IPS-20b (cell line): ENCODE data around the gene MID2.
"Not testable (repeated sequence)": the region's sequence is repeated elsewhere in the genome, so short reads cannot be mapped to it uniquely, and the experiment has no call there.

Experiments used
- H3K27ac ChIP-seq: one replicate; pipeline ENCODE4 v1.5.1; 2013; ENCODE audit warnings: low read length
- H3K27me3 ChIP-seq: 2 replicates; pipeline ENCODE4 v1.6.1; 2013; ENCODE audit warnings: mild to moderate bottlenecking, low read length, inconsistent platforms; ENCODE audit not compliant: insufficient read depth
- H3K36me3 ChIP-seq: 2 replicates; pipeline ENCODE4 v1.6.1; 2013; ENCODE audit warnings: low read depth, mild to moderate bottlenecking, inconsistent platforms, low read length, moderate library complexity; ENCODE audit not compliant: insufficient read depth
- H3K4me1 ChIP-seq: 2 replicates; pipeline ENCODE4 v1.6.1; 2013; ENCODE audit warnings: mild to moderate bottlenecking, control low read depth, inconsistent platforms, low read length, moderate library complexity; ENCODE audit not compliant: insufficient read depth
- H3K4me3 ChIP-seq: 2 replicates; pipeline ENCODE4 v1.5.1; 2013; ENCODE audit warnings: mild to moderate bottlenecking, low read length, inconsistent platforms
- H3K9ac ChIP-seq: 2 replicates; pipeline ENCODE4 v1.6.1; 2013; ENCODE audit warnings: low read depth, mild to moderate bottlenecking, inconsistent platforms, low read length, moderate library complexity
- H3K9me3 ChIP-seq: 2 replicates; pipeline ENCODE4 v1.6.1; 2013; ENCODE audit warnings: mild to moderate bottlenecking, low read depth, low read length, inconsistent platforms; ENCODE audit not compliant: insufficient read depth

MID2 gene

GRCh38 chrX:107848591-107848990, 22.9 kb downstream of the MID2 start:
- no peak overlapping the region for H3K4me3 ChIP-seq
- H3K27ac ChIP-seq, result no peak overlapping the region
- H3K4me1 ChIP-seq, result no peaks in the 10 kb centered on the region
- H3K36me3 ChIP-seq, result no peaks in the 10 kb centered on the region
- no peaks in the 10 kb centered on the region for H3K27me3 ChIP-seq
- no peak overlapping the region for H3K9ac ChIP-seq
- H3K9me3 ChIP-seq, result no peaks in the 10 kb centered on the region

DNA sequence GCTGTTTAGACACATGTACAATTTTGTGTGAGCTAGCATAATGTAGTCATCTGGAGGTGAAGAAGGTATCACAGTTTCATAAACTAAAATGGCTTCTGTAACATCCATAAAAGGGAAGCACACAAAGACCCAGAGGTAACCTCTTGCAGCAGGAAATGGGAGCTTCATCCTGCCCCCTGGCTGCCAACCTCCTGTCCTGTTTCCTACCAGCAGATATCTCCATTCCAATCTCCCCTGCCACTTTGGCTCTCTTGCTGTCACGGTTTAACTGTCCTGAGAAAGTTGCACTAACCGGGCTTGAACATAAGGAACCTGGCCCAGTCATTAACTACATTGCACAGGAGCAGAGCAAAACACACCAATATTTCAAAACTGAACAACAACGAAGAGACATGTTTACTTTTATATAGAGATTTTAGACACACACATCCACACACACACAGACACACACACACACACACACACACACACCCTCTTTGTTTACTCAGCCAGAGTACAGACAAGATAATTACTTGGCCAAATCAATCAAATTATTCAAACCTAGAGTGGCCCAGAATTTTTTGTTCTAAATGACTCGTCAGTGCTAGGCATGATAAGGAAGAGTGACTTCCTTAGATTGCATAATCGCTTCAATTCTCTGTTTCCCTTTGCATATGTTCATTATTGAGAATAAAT, 24.2 kb downstream of the MID2 start:
- Histone ChIP-seq H3K4me3 (no peak overlapping the region), H3K9ac (no peak overlapping the region), H3K27me3 (no peaks in the 10 kb centered on the region), H3K27ac (no peak overlapping the region), H3K9me3 (no peaks in the 10 kb centered on the region), H3K4me1 (no peaks in the 10 kb centered on the region), H3K36me3 (no peaks in the 10 kb centered on the region)

DNA sequence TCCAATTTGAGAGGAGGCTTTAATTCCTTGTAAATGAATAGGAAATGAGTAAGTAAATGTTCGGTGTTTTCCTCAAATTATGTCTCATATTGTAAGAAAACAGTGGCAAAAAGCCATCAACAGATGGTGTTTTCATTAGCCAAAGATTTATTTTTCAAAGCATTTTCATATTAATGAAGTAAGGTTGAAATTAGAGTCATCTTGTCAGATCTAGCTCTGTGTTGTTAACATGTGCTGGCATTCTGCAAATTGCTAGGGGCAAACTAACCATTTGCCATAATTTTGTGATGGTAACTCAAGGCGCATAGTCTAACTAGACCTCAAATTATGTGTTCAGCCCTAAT, 24.7 kb downstream of the MID2 start:
- Histone ChIP-seq H3K27ac (no peak overlapping the region), H3K9ac (no peak overlapping the region), H3K4me1 (no peaks in the 10 kb centered on the region), H3K4me3 (no peak overlapping the region), H3K36me3 (no peaks in the 10 kb centered on the region), H3K9me3 (no peaks in the 10 kb centered on the region), H3K27me3 (no peaks in the 10 kb centered on the region)

- H3K9ac ChIP-seq, result no peak overlapping the region
- no peaks in the 10 kb centered on the region for H3K9me3 ChIP-seq
- H3K4me1 ChIP-seq, result no peaks in the 10 kb centered on the region
- H3K4me3 ChIP-seq, result no peak overlapping the region
- H3K36me3 ChIP-seq, result no peaks in the 10 kb centered on the region
- no peak overlapping the region for H3K27ac ChIP-seq
- H3K27me3 ChIP-seq, result no peaks in the 10 kb centered on the region
Observed at GRCh38 chrX:107851215-107851614, 25.5 kb downstream of the MID2 start.

GRCh38 chrX:107851665-107852064, 26.0 kb downstream of the MID2 start:
- H3K27ac ChIP-seq, H3K9ac ChIP-seq, H3K27me3 ChIP-seq, H3K4me1 ChIP-seq, H3K9me3 ChIP-seq, H3K36me3 ChIP-seq, H3K4me3 ChIP-seq: not testable (repeated sequence)

- no peak overlapping the region for H3K4me3 ChIP-seq
Observed at GRCh38 chrX:107856289-107856688, 30.6 kb downstream of the MID2 start.

GRCh38 chrX:107857041-107857440, 31.4 kb downstream of the MID2 start:
- not testable (repeated sequence) for H3K9me3 ChIP-seq, H3K27ac ChIP-seq, H3K36me3 ChIP-seq

More at GRCh38 chrX:107856289-107856688, 30.6 kb downstream of the MID2 start:
- no peaks in the 10 kb centered on the region for H3K4me1 ChIP-seq
- H3K27ac ChIP-seq, result no peak overlapping the region
- H3K36me3 ChIP-seq, result no peaks in the 10 kb centered on the region
- H3K27me3 ChIP-seq, result no peaks in the 10 kb centered on the region
- no peak overlapping the region for H3K9ac ChIP-seq
- no peaks in the 10 kb centered on the region for H3K9me3 ChIP-seq

DNA sequence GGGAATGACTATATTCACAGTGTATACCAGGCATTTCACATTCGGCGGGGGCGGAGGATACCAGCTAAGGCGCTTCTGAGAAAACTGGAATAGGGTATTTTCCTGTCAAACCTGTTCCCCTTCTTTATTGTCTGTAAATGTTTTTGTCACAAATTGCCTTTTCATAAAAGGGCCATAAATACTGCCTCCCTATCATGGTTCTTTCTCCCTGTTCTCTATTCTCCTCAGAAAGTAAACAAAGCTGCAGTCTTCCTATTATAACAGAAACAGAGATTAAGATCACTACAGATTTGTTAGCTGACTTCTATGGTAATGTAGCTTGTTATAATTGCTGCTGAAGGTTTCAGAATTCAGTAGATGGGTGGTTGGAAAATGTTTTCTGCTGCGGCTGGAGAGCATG, 32.2 kb downstream of the MID2 start:
- H3K27ac ChIP-seq, result no peak overlapping the region
- no peaks in the 10 kb centered on the region for H3K4me1 ChIP-seq
- no peaks in the 10 kb centered on the region for H3K9me3 ChIP-seq
- no peaks in the 10 kb centered on the region for H3K36me3 ChIP-seq
- no peak overlapping the region for H3K4me3 ChIP-seq
- no peaks in the 10 kb centered on the region for H3K27me3 ChIP-seq
- no peak overlapping the region for H3K9ac ChIP-seq

More at GRCh38 chrX:107857041-107857440, 31.4 kb downstream of the MID2 start:
- not testable (repeated sequence) for H3K27me3 ChIP-seq, H3K4me3 ChIP-seq, H3K4me1 ChIP-seq, H3K9ac ChIP-seq

DNA sequence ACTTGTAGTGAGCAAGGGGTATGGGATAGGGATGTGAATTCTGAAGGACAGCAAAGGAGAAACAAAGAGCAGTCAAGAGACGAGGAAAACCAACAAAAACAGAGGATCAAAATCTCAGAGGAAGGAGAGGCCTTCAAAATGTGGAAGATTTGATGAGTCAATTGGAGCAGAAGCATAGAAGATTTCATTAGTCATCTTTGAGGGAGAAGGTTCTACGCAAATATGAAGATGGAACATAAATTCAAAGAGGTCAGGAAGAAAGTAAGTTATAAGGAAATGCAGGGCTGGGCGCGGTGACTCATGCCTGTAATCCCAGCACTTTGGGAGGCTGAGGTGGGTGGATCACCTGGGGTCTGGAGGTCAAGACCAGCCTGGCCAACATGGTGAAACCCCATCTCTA, 35.4 kb downstream of the MID2 start:
- Histone ChIP-seq H3K27me3 (no peaks in the 10 kb centered on the region), H3K36me3 (no peaks in the 10 kb centered on the region), H3K9ac (no peak overlapping the region), H3K27ac (no peak overlapping the region), H3K9me3 (no peaks in the 10 kb centered on the region), H3K4me1 (no peaks in the 10 kb centered on the region), H3K4me3 (no peak overlapping the region)

GRCh38 chrX:107871136-107871535, 45.5 kb downstream of the MID2 start:
- no peaks in the 10 kb centered on the region for H3K9me3 ChIP-seq
- H3K4me1 ChIP-seq, result no peaks in the 10 kb centered on the region
- H3K27ac ChIP-seq, result no peak overlapping the region
- H3K4me3 ChIP-seq, result no peak overlapping the region
- no peak overlapping the region for H3K9ac ChIP-seq
- H3K36me3 ChIP-seq, result no peaks in the 10 kb centered on the region
- H3K27me3 ChIP-seq, result no peaks in the 10 kb centered on the region

DNA sequence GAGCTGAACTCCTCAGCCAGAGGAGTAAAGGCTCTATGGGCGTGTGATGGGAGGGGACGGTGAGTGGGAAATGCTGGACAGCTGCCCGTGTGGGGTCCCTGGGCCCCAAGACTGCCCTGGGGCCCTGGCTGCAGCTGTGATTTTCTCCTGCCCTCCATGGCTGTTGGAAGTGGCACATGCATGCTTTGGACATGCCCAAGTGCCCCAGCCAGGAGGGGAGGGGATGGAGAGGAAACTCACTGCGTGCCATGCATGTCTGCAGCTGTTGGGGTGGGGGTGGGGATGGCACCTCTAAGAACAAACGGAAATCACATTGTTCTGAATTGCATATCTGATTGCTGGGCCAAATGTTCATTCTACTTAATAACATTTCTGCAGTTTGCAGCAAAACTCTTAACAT, 52.4 kb downstream of the MID2 start:
- no peak overlapping the region for H3K4me3 ChIP-seq
- H3K9me3 ChIP-seq, result no peaks in the 10 kb centered on the region
- H3K27me3 ChIP-seq, result no peaks in the 10 kb centered on the region
- no peaks in the 10 kb centered on the region for H3K36me3 ChIP-seq
- H3K4me1 ChIP-seq, result no peaks in the 10 kb centered on the region
- no peak overlapping the region for H3K9ac ChIP-seq
- H3K27ac ChIP-seq, result no peak overlapping the region

DNA sequence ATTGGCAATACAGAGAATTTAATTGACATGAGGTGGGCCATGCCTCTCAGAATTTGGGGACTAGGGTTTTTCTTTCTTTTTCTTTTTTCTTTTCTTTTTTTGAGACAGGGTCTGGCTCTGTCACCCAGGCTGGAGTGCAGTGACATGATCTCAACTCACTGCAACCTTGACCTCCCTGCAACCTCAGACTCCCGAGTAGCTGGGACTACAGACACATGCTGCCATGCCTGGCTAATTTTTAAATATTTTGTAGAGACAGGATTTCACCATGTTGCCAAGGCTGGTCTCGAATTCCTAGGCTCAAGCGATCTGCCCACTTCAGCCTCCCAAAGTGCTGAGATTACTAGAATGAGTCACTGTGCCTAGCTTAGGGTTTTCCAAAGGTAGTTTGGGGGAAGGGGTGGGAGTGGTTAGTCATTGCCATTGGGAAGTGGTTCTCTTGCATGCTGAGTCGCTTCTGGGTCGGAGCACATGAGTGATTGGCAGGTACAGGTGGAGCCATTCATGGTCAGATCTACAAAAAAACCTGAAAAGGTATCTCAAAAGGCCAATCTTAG, 54.5 kb downstream of the MID2 start:
- Histone ChIP-seq H3K9me3 (no peaks in the 10 kb centered on the region), H3K27me3 (no peaks in the 10 kb centered on the region), H3K4me1 (no peaks in the 10 kb centered on the region), H3K9ac (no peak overlapping the region), H3K36me3 (no peaks in the 10 kb centered on the region), H3K27ac (no peak overlapping the region), H3K4me3 (no peak overlapping the region)
